RWPE2 (cell line): ENCODE data around the gene KRTAP5-11.

ENCODE experiments used
- ATAC-seq: fragments of 200-7000 bp; cut with Tn5 transposase; 3 replicates; pipeline ENCODE4 v1.9.1; 2021; ENCODE audit warnings: low read depth
- DNase-seq: peaks from one replicate; pipeline ENCODE4 v3.0.0-alpha.2; 2020; ENCODE audit warnings: low spot score
- H3K27ac ChIP-seq: fragments of 450-650 bp; 2 replicates; pipeline ENCODE4 v1.5.1; 2017; ENCODE audit warnings: mild to moderate bottlenecking; ENCODE audit not compliant: poor library complexity, severe bottlenecking
- H3K27me3 ChIP-seq: fragments of 250-450 bp; sonication (Bioruptor Pico); 2 replicates; pipeline ENCODE4 v1.5.1; 2021; ENCODE audit warnings: mild to moderate bottlenecking, moderate library complexity; ENCODE audit not compliant: insufficient read depth, poor library complexity, severe bottlenecking
- H3K36me3 ChIP-seq: fragments of 250-450 bp; sonication (Bioruptor Pico); 2 replicates; pipeline ENCODE4 v1.5.1; 2020; ENCODE audit warnings: low read depth, mild to moderate bottlenecking, moderate library complexity
- H3K4me1 ChIP-seq: fragments of 250-450 bp; sonication (Bioruptor Pico); 2 replicates; pipeline ENCODE4 v1.5.1; 2021; ENCODE audit warnings: mild to moderate bottlenecking, moderate library complexity; ENCODE audit not compliant: insufficient read depth, poor library complexity, severe bottlenecking
- H3K4me3 ChIP-seq: fragments of 250-450 bp; sonication (Bioruptor Pico); 2 replicates; pipeline ENCODE4 v1.5.1; 2021; ENCODE audit warnings: mild to moderate bottlenecking, moderate library complexity; ENCODE audit not compliant: severe bottlenecking
- H3K9me3 ChIP-seq: fragments of 250-450 bp; sonication (Bioruptor Pico); 2 replicates; pipeline ENCODE4 v1.5.1; 2021; ENCODE audit warnings: mild to moderate bottlenecking, moderate library complexity; ENCODE audit not compliant: severe bottlenecking
- TF ChIP-seq, protein P1 (sequence below): fragments of 450-650 bp; IDR thresholded peaks from one replicate; pipeline ENCODE4 v1.5.1; 2017; ENCODE audit warnings: mild to moderate bottlenecking, moderate library complexity; ENCODE audit not compliant: poor library complexity, severe bottlenecking

The KRTAP5-11 gene

DNA sequence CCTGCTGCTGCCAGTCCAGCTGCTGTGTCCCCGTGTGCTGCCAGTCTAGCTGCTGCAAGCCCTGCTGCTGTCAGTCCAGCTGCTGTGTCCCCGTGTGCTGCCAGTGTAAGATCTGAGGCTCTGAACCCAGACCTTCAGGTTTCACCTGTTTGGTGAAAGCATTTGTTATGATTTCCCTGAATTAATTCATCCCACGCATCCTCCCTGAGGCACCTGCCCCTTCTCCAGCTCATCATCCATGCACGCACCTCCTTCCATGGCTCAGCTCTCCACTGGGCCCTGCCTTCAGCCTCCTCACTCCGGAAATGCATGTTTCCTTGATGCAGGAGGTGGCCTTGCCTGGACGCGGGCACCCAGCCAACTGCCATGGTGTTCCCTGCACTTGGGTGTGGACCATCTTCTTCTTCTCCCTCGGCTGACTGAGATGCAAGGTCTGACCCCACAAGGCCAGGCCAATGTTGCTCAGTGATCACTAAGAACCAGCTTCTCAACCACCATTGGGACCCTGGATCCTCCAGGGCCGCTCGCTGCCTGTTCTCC is 16.5 kb downstream of the KRTAP5-11 start:
- H3K27me3 ChIP-seq = no peaks in the 10 kb centered on the region
- TF ChIP-seq, protein P1, sequence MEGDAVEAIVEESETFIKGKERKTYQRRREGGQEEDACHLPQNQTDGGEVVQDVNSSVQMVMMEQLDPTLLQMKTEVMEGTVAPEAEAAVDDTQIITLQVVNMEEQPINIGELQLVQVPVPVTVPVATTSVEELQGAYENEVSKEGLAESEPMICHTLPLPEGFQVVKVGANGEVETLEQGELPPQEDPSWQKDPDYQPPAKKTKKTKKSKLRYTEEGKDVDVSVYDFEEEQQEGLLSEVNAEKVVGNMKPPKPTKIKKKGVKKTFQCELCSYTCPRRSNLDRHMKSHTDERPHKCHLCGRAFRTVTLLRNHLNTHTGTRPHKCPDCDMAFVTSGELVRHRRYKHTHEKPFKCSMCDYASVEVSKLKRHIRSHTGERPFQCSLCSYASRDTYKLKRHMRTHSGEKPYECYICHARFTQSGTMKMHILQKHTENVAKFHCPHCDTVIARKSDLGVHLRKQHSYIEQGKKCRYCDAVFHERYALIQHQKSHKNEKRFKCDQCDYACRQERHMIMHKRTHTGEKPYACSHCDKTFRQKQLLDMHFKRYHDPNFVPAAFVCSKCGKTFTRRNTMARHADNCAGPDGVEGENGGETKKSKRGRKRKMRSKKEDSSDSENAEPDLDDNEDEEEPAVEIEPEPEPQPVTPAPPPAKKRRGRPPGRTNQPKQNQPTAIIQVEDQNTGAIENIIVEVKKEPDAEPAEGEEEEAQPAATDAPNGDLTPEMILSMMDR = no peak
- no peaks in the 10 kb centered on the region for H3K9me3 ChIP-seq
- no peaks in the 10 kb centered on the region for H3K36me3 ChIP-seq
- DNase-seq (no peak), ATAC-seq (no peak)
- H3K27ac ChIP-seq = no peak overlapping the region
- H3K4me1 ChIP-seq = no peaks in the 10 kb centered on the region
- no peak overlapping the region for H3K4me3 ChIP-seq

DNA sequence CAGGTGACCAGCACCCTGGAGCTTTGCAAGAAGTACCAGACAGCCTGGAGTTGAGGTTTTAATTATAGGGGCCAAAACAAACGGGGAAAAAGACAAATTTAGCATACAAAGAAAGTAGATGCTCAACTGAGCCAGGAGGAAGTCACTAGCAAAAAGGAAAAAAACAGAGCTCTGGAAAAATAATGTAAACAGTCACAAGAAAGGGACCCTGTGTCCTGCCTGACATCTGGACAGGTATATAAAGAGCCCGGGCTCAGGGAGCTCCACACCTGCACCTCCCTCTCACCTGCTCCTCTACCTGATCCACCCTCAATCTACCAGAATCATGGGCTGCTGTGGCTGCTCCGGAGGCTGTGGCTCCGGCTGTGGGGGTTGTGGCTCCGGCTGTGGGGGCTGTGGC is 17.4 kb downstream of the KRTAP5-11 start, which contains the start of gene KRTAP5-10:
Gene KRTAP5-10 (plus strand): TSS at position 301 of the 400 bp plus-strand sequence. CDS start 25 bp downstream, at position 326.
- no peak for ATAC-seq
- Histone ChIP-seq H3K4me1 (no peaks in the 10 kb centered on the region), H3K4me3 (no peak within 1 kb of the TSS), H3K27me3 (no peaks in the 10 kb centered on the region), H3K9me3 (no peaks in the 10 kb centered on the region), H3K27ac (no peak within 1 kb of the TSS), H3K36me3 (no peaks in the 10 kb centered on the region)
- TF ChIP-seq, protein P1 = no peak
- DNase-seq = no peak

DNA sequence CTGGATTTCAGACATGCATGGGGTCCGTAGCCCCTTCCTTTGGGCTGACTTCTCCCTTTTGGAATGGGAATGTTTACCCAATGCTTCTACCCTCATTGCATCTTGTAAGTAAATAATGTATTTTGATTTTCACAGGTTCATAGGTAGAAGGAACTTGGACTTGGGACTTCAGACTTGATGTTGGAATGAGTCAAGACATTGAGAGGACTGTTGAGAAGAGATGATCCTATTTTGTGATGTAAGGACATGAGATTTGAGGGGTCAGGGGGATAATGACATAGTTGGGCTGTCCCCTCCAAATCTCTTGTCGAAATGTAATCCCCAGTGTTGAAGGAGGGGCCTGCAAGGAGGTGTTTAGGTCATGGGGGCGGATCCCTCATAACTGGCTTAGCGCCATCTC is 18.2 kb downstream of the KRTAP5-11 start:
- DNase-seq = no peak
- Histone ChIP-seq H3K27me3 (no peaks in the 10 kb centered on the region), H3K9me3 (no peaks in the 10 kb centered on the region), H3K36me3 (no peaks in the 10 kb centered on the region), H3K27ac (no peak overlapping the region), H3K4me1 (no peaks in the 10 kb centered on the region), H3K4me3 (no peak overlapping the region)
- TF ChIP-seq, protein P1 = no peak
- ATAC-seq = no peak

DNA sequence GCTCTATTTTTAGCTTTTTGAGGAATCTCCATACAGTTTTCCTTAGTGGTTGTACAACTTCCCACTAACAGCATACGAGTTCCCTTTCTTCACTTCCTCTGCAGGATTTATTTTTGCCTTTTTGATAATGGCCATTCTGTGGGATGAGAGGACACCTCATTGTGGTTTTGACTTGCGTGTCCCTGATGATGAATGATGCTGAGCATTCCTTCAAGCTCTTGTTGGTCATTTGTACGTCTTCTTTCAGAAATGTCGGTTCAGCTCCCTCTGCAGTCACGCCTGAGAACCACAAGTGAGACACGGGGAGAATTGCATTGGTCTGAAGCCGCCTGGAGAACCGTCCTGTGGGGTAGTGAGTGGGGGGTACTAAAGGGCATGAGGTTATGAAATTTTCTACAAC is 19.3 kb downstream of the KRTAP5-11 start:
- H3K4me3 ChIP-seq = no peak overlapping the region
- TF ChIP-seq, protein P1 = no peak
- no peaks in the 10 kb centered on the region for H3K27me3 ChIP-seq
- H3K4me1 ChIP-seq = no peaks in the 10 kb centered on the region
- ATAC-seq (no peak), DNase-seq (no peak)
- no peak overlapping the region for H3K27ac ChIP-seq
- no peaks in the 10 kb centered on the region for H3K36me3 ChIP-seq
- no peaks in the 10 kb centered on the region for H3K9me3 ChIP-seq

DNA sequence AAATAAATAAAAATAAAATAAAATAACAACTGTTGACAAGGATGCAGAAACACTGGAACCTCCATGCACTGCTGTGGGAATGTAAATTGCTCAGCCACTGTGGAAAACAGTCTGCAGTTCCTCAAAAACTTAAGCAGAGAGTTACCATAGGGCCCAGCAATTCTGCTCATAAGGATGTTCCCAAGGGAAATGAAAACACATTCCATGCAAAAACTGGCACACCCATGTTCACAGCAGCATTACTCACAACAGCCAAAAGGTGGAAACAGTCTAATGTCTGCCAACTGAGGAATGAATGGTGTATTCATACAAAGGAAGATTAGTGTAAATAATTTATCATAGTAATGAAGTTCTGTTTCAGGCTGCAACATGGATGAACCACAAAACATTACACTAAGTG is 20.6 kb downstream of the KRTAP5-11 start:
- TF ChIP-seq, protein P1 = no peak
- H3K27ac ChIP-seq = no peak overlapping the region
- no peaks in the 10 kb centered on the region for H3K4me1 ChIP-seq
- no peak for ATAC-seq
- no peaks in the 10 kb centered on the region for H3K9me3 ChIP-seq
- DNase-seq = no peak
- H3K36me3 ChIP-seq = no peaks in the 10 kb centered on the region
- H3K4me3 ChIP-seq = no peak overlapping the region
- H3K27me3 ChIP-seq = no peaks in the 10 kb centered on the region
